Measurements from ENCODE around the gene PUS1. TPM values are rescaled to one million over a fixed set of nuclear protein-coding genes. Genes with fewer than 3 reads are reported as not detected.

PUS1 gene
- total RNA-seq, 1 experiment from 2014 or later, result 103 TPM

- no TSS peak for BruUV-seq (replicated peaks)
- H3K4me3 ChIP-seq (ENCODE audit: low read depth, low read length, poor library complexity, severe bottlenecking), result peak overlapping the region; percentile 95
- no peak for TF ChIP-seq EZH2 (IDR thresholded peaks at IDR 0.05; ENCODE audit: borderline replicate concordance, low read depth, low read length, poor library complexity, severe bottlenecking)
- TF ChIP-seq, protein P1, sequence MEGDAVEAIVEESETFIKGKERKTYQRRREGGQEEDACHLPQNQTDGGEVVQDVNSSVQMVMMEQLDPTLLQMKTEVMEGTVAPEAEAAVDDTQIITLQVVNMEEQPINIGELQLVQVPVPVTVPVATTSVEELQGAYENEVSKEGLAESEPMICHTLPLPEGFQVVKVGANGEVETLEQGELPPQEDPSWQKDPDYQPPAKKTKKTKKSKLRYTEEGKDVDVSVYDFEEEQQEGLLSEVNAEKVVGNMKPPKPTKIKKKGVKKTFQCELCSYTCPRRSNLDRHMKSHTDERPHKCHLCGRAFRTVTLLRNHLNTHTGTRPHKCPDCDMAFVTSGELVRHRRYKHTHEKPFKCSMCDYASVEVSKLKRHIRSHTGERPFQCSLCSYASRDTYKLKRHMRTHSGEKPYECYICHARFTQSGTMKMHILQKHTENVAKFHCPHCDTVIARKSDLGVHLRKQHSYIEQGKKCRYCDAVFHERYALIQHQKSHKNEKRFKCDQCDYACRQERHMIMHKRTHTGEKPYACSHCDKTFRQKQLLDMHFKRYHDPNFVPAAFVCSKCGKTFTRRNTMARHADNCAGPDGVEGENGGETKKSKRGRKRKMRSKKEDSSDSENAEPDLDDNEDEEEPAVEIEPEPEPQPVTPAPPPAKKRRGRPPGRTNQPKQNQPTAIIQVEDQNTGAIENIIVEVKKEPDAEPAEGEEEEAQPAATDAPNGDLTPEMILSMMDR (conservative IDR thresholded peaks at IDR 0.05; ENCODE audit: low read depth, low read length), result no peak
- peaks cover 9% of the 10 kb centered on the region for H3K4me1 ChIP-seq (ENCODE audit: insufficient read depth, low read length, poor library complexity, severe bottlenecking)
- peaks cover 35% of the 10 kb centered on the region for H3K36me3 ChIP-seq (ENCODE audit: insufficient read depth, low read length, poor library complexity, severe bottlenecking)
- POLR2A ChIA-PET (ENCODE audit: low non-redundant PET), result interaction anchor here (0.6 kb wide), 1 partner anchor 21 kb away, joined by 3 read pairs; no protein-coding TSS in a partner anchor
- peak overlapping the region; percentile 97 for H3K27ac ChIP-seq (ENCODE audit: low read depth, low read length, poor library complexity, severe bottlenecking)
- CTCF ChIA-PET, result no interaction called here
- no peaks in the 10 kb centered on the region for H3K27me3 ChIP-seq (replicated peaks; ENCODE audit: insufficient read depth, low read depth, low read length, poor library complexity)
- no peaks in the 10 kb centered on the region for H3K9me3 ChIP-seq (ENCODE audit: low read depth, low read length, poor library complexity, severe bottlenecking)
- peak; percentile 36 for DNase-seq (ENCODE audit: low spot score)
- intact Hi-C loops (cut with micrococcal nuclease; ENCODE audit: unreplicated experiment), result no loop called here
Measured at GRCh38 chr12:131929581-131930456, 743 bp downstream of the PUS1 start.

GRCh38 chr12:131930510-131930909 is 1.4 kb downstream of the PUS1 start:
- POLR2A ChIA-PET (ENCODE audit: low non-redundant PET), result no interaction called here
- peaks cover 42% of the 10 kb centered on the region for H3K36me3 ChIP-seq (ENCODE audit: insufficient read depth, low read length, poor library complexity, severe bottlenecking)
- no peaks in the 10 kb centered on the region for H3K9me3 ChIP-seq (ENCODE audit: low read depth, low read length, poor library complexity, severe bottlenecking)
- DNase-seq (ENCODE audit: low spot score), result no peak
- H3K4me1 ChIP-seq (ENCODE audit: insufficient read depth, low read length, poor library complexity, severe bottlenecking), result peaks cover 9% of the 10 kb centered on the region
- H3K27ac ChIP-seq (ENCODE audit: low read depth, low read length, poor library complexity, severe bottlenecking), result no peak overlapping the region
- BruUV-seq (replicated peaks), result no TSS peak
- peak overlapping the region; percentile 95 for H3K4me3 ChIP-seq (ENCODE audit: low read depth, low read length, poor library complexity, severe bottlenecking)
- no peaks in the 10 kb centered on the region for H3K27me3 ChIP-seq (replicated peaks; ENCODE audit: insufficient read depth, low read depth, low read length, poor library complexity)
- intact Hi-C loops (cut with micrococcal nuclease; ENCODE audit: unreplicated experiment), result no loop called here
- TF ChIP-seq EZH2 (IDR thresholded peaks at IDR 0.05; ENCODE audit: borderline replicate concordance, low read depth, low read length, poor library complexity, severe bottlenecking), result no peak
- TF ChIP-seq, protein P1 (conservative IDR thresholded peaks at IDR 0.05; ENCODE audit: low read depth, low read length), result no peak
- CTCF ChIA-PET, result no interaction called here

DNA sequence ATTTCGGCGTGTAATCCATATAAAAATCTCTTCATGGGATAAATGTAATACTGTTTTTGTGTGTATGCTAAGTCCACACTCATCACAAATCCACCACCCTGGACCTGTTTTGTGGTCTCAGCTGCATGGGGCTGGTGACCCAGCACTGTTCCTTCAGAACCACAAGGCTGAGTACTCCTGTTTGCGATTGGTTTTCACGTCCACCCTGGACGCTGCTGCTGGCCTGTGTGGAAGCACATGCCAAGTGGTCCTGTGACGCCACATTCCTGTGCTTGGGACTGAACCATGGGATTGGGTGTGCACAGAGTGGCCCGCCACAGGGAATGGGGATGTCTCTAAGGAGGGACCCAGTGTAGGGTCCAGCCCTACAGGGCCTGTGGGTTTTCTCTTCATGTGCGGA is 4.3 kb downstream of the PUS1 start:
- no peaks in the 10 kb centered on the region for H3K27me3 ChIP-seq (replicated peaks; ENCODE audit: insufficient read depth, low read depth, low read length, poor library complexity)
- peaks cover 65% of the 10 kb centered on the region for H3K36me3 ChIP-seq (ENCODE audit: insufficient read depth, low read length, poor library complexity, severe bottlenecking)
- H3K4me3 ChIP-seq (ENCODE audit: low read depth, low read length, poor library complexity, severe bottlenecking), result no peak overlapping the region
- ChIA-PET CTCF (interaction anchor here (0.6 kb wide), 1 partner anchor 10 kb away, joined by 5 read pairs; no protein-coding TSS in a partner anchor), POLR2A (ENCODE audit: low non-redundant PET) (no interaction called here)
- DNase-seq (ENCODE audit: low spot score), result no peak
- peaks cover 9% of the 10 kb centered on the region for H3K4me1 ChIP-seq (ENCODE audit: insufficient read depth, low read length, poor library complexity, severe bottlenecking)
- intact Hi-C loops (cut with micrococcal nuclease; ENCODE audit: unreplicated experiment), result no loop called here
- no peak overlapping the region for H3K27ac ChIP-seq (ENCODE audit: low read depth, low read length, poor library complexity, severe bottlenecking)
- TF ChIP-seq, protein P1 (conservative IDR thresholded peaks at IDR 0.05; ENCODE audit: low read depth, low read length), result no peak
- TF ChIP-seq EZH2 (IDR thresholded peaks at IDR 0.05; ENCODE audit: borderline replicate concordance, low read depth, low read length, poor library complexity, severe bottlenecking), result no peak
- no peaks in the 10 kb centered on the region for H3K9me3 ChIP-seq (ENCODE audit: low read depth, low read length, poor library complexity, severe bottlenecking)
- BruUV-seq (replicated peaks), result no TSS peak

All from A673 (cell line).